Neural cell (in vitro differentiated cells): ENCODE data around the gene WDR74. TPM values are rescaled to one million over a fixed set of nuclear protein-coding genes. Genes with fewer than 3 reads are reported as not detected.

Source experiments
- H2AFZ ChIP-seq: fragments of 200-600, 300-800 bp; sonication (generic), shearing (Covaris generic); 2 replicates; pipeline ENCODE4 v1.6.0; 2014; ENCODE audit warnings: low read depth, mild to moderate bottlenecking, antibody characterized with exemption, low read length, moderate library complexity
- H3F3A ChIP-seq: fragments of 200-600 bp; shearing (Covaris generic); 2 replicates; pipeline ENCODE4 v1.6.1; 2016; ENCODE audit warnings: mild to moderate bottlenecking, moderate library complexity, mixed read lengths, antibody characterized with exemption, low read length; ENCODE audit not compliant: insufficient read depth, poor library complexity, severe bottlenecking
- H3K27ac ChIP-seq: fragments of 200-600, 300-800 bp; sonication (generic), shearing (Covaris generic); 2 replicates; pipeline ENCODE4 v1.5.1; 2014; ENCODE audit warnings: mild to moderate bottlenecking, low read length, moderate library complexity
- H3K27me3 ChIP-seq: fragments of 300-800, 200-600 bp; sonication (generic), shearing (Covaris generic); 2 replicates; pipeline ENCODE4 v1.6.0; 2014; ENCODE audit warnings: mild to moderate bottlenecking, low read depth, low read length, moderate library complexity; ENCODE audit not compliant: insufficient read depth
- H3K36me3 ChIP-seq: fragments of 300-800, 200-600 bp; sonication (generic), shearing (Covaris generic); 2 replicates; pipeline ENCODE4 v1.5.1; 2014; ENCODE audit warnings: mild to moderate bottlenecking, antibody characterized with exemption, low read length, moderate library complexity; ENCODE audit not compliant: insufficient read depth
- H3K4me2 ChIP-seq: fragments of 300-800, 200-600 bp; sonication (generic), shearing (Covaris generic); 2 replicates; pipeline ENCODE4 v1.6.0; 2014; ENCODE audit warnings: mild to moderate bottlenecking, low read length
- H3K4me3 ChIP-seq: fragments of 300-800, 200-600 bp; sonication (generic), shearing (Covaris generic); 2 replicates; pipeline ENCODE4 v1.5.1; 2014; ENCODE audit warnings: mild to moderate bottlenecking, low read length, moderate library complexity
- H3K79me2 ChIP-seq: fragments of 200-600 bp; shearing (Covaris generic); replicated peaks from 2 replicates; pipeline ENCODE4 v1.6.0; 2014; ENCODE audit warnings: mild to moderate bottlenecking, low read length, moderate library complexity; ENCODE audit not compliant: insufficient read depth
- H3K9ac ChIP-seq: fragments of 300-800, 200-600 bp; sonication (generic), shearing (Covaris generic); 2 replicates; pipeline ENCODE4 v1.6.1; 2016; ENCODE audit warnings: mild to moderate bottlenecking, low read length, mixed read lengths
- H3K9me2 ChIP-seq: fragments of 200-600 bp; shearing (Covaris generic); 2 replicates; pipeline ENCODE4 v1.6.1; 2016; ENCODE audit warnings: mild to moderate bottlenecking, low read length, mixed read lengths; ENCODE audit not compliant: insufficient read depth
- H3K9me3 ChIP-seq: fragments of 200-600, 300-800 bp; sonication (generic), shearing (Covaris generic); 2 replicates; pipeline ENCODE4 v1.6.1; 2016; ENCODE audit warnings: mild to moderate bottlenecking, mixed run types, low read length, moderate library complexity, mixed read lengths
- H4K20me1 ChIP-seq: fragments of 200-600 bp; shearing (Covaris generic); 2 replicates; pipeline ENCODE4 v1.6.1; 2016; ENCODE audit warnings: mild to moderate bottlenecking, mixed run types; ENCODE audit not compliant: insufficient read depth
- CTCF ChIP-seq: fragments of 450-650 bp; IDR thresholded peaks from 2 replicates; pipeline ENCODE4 v1.5.1; 2014; ENCODE audit warnings: antibody characterized with exemption, mild to moderate bottlenecking, moderate library complexity; ENCODE audit not compliant: poor library complexity, severe bottlenecking
- EP300 ChIP-seq: fragments of 450-650 bp; conservative IDR thresholded peaks from 2 replicates; pipeline ENCODE4 v1.6.1; 2014; ENCODE audit warnings: antibody characterized with exemption, mild to moderate bottlenecking, moderate library complexity; ENCODE audit not compliant: poor library complexity, severe bottlenecking
- EZH2 ChIP-seq: fragments of 200-600, 300-800 bp; shearing (Covaris generic), sonication (generic); IDR thresholded peaks from 2 replicates; pipeline ENCODE4 v1.6.1; 2014; ENCODE audit warnings: antibody characterized with exemption, low read length, borderline replicate concordance, mild to moderate bottlenecking; ENCODE audit not compliant: insufficient read depth, poor library complexity, severe bottlenecking
- MXI1 ChIP-seq: fragments of 450-650 bp; conservative IDR thresholded peaks from 2 replicates; pipeline ENCODE4 v1.6.1; 2014; ENCODE audit warnings: antibody characterized with exemption, mild to moderate bottlenecking; ENCODE audit not compliant: poor library complexity, severe bottlenecking
- POLR2AphosphoS5 ChIP-seq: IDR thresholded peaks from 2 replicates; pipeline ENCODE4 v1.6.1; 2012
- RAD21 ChIP-seq: fragments of 450-650 bp; conservative IDR thresholded peaks from 2 replicates; pipeline ENCODE4 v1.6.1; 2014; ENCODE audit warnings: antibody characterized with exemption, mild to moderate bottlenecking, moderate library complexity
- REST ChIP-seq: IDR thresholded peaks from 2 replicates; pipeline ENCODE4 v1.6.1; 2012; ENCODE audit warnings: borderline replicate concordance
- SMC3 ChIP-seq: fragments of 450-650 bp; conservative IDR thresholded peaks from 2 replicates; pipeline ENCODE4 v1.6.1; 2014; ENCODE audit warnings: antibody characterized with exemption, mild to moderate bottlenecking, moderate library complexity; ENCODE audit not compliant: poor library complexity
- TAF1 ChIP-seq: IDR thresholded peaks from 2 replicates; pipeline ENCODE4 v1.6.1; 2012; ENCODE audit warnings: low read depth
- polyA plus RNA-seq: library from polyadenylated mRNA; depleted of rRNA; stranded (reverse); fragments of >200 nt; gene quantifications from 2 replicates; pipeline ENCODE4 v1.2.3, GENCODE V29; 2014

WDR74 gene
- polyA plus RNA-seq, 1 donor from 2014 or later = 50.4 TPM

GRCh38 chr11:62835336-62835735, 4.1 kb downstream of the WDR74 start:
- TF ChIP-seq EP300 (no peak), EZH2 (no peak), SMC3 (no peak), MXI1 (no peak), CTCF (no peak), RAD21 (no peak)
- Histone ChIP-seq H3K9me2 (no peaks in the 10 kb centered on the region), H3K9me3 (no peaks in the 10 kb centered on the region), H3K4me2 (no peak overlapping the region), H3F3A (no peaks in the 10 kb centered on the region), H3K27me3 (no peaks in the 10 kb centered on the region), H2AFZ (no peak overlapping the region), H3K36me3 (no peaks in the 10 kb centered on the region), H3K9ac (no peak overlapping the region), H3K4me3 (no peak overlapping the region), H3K27ac (no peak overlapping the region), H3K79me2 (peaks cover 31% of the 10 kb centered on the region), H4K20me1 (no peaks in the 10 kb centered on the region)

GRCh38 chr11:62832336-62833234, 6.8 kb downstream of the WDR74 start, which contains the start of gene TEX54:
Gene TEX54 (minus strand): TSS chr11:62832841.
- H3K36me3 ChIP-seq = no peaks in the 10 kb centered on the region
- peak within 1 kb of the TSS; percentile 91 for H3K27ac ChIP-seq
- peak within 1 kb of the TSS; percentile 49 for H2AFZ ChIP-seq
- H3K27me3 ChIP-seq = no peaks in the 10 kb centered on the region
- H3K9ac ChIP-seq = peak within 1 kb of the TSS; percentile 95
- peak within 1 kb of the TSS; percentile 80 for H3K4me2 ChIP-seq
- H3K4me3 ChIP-seq = peak within 1 kb of the TSS; percentile 98
- H3K9me2 ChIP-seq = no peaks in the 10 kb centered on the region
- no peaks in the 10 kb centered on the region for H4K20me1 ChIP-seq
- peaks cover 34% of the 10 kb centered on the region for H3K79me2 ChIP-seq
- H3K9me3 ChIP-seq = no peaks in the 10 kb centered on the region
- TF ChIP-seq RAD21 (peak; percentile 31), MXI1 (peak; percentile 72), SMC3 (no peak)
- H3F3A ChIP-seq = no peaks in the 10 kb centered on the region

- Histone ChIP-seq H3K27ac (peak within 1 kb of the TSS; percentile 91), H3F3A (no peaks in the 10 kb centered on the region), H3K9me3 (no peaks in the 10 kb centered on the region), H3K9me2 (no peaks in the 10 kb centered on the region), H3K4me3 (peak within 1 kb of the TSS; percentile 98), H3K4me2 (peak within 1 kb of the TSS; percentile 80), H3K79me2 (peaks cover 32% of the 10 kb centered on the region), H3K36me3 (no peaks in the 10 kb centered on the region), H3K9ac (peak within 1 kb of the TSS; percentile 95), H4K20me1 (no peaks in the 10 kb centered on the region), H3K27me3 (no peaks in the 10 kb centered on the region), H2AFZ (peak within 1 kb of the TSS; percentile 49)
- TF ChIP-seq CTCF = no peak
- peak; percentile 30 for TF ChIP-seq SMC3
- peak; percentile 94 for TF ChIP-seq REST
- peak; percentile 98 for TF ChIP-seq POLR2AphosphoS5
- peak; percentile 6 for TF ChIP-seq RAD21
- peak; percentile 64 for TF ChIP-seq MXI1
- TF ChIP-seq TAF1 = peak; percentile 97
- TF ChIP-seq EP300 = peak; percentile 58
- no peak for TF ChIP-seq EZH2
Measured at GRCh38 chr11:62831520-62832335, 7.7 kb downstream of the WDR74 start, which contains the start of gene STX5. Gene STX5 (minus strand): TSS chr11:62832051. CDS start chr11:62831243, 808 bp downstream.
